Stimulated activated CD4-positive, alpha-beta T cell treated with anti-CD3 and anti-CD28 coated beads, Interleukin-4, amount 100 ng/mL, for 4 hours (primary cell): ENCODE measurements around the gene VSTM5.
"Not testable (repeated sequence)": the region's sequence is repeated elsewhere in the genome, so short reads cannot be mapped to it uniquely, and the experiment has no call there.

Experiments used
- DNase-seq, 2 experiments: peaks; one replicate each; pipeline ENCODE4 v3.0.0-alpha.2; 2020

The VSTM5 gene

DNA sequence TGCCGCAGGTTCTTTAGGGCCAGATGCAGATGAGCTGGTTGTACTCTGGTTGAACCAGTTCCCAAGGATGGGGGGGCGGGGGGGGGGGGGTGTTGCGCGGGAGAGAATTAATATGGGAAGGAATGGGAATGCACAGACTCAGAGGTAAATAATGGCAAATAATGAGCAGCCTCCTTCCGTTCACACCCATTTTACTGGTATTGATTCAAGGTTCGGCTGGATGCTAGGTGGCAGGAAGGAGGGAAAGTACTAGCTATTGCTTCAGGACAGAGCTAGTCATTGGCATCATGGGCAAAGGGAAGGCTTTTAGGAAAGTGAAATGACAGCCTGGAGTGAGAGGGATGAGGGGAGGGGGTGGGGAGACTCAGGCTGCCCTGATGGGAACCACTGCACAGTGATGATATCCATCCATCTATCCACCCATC, at the start of gene VSTM5:
Gene VSTM5 (minus strand): TSS at position 25 of the 425 bp plus-strand sequence. CDS start 116 bp downstream, outside the sequence.
- DNase-seq: no peak

DNA sequence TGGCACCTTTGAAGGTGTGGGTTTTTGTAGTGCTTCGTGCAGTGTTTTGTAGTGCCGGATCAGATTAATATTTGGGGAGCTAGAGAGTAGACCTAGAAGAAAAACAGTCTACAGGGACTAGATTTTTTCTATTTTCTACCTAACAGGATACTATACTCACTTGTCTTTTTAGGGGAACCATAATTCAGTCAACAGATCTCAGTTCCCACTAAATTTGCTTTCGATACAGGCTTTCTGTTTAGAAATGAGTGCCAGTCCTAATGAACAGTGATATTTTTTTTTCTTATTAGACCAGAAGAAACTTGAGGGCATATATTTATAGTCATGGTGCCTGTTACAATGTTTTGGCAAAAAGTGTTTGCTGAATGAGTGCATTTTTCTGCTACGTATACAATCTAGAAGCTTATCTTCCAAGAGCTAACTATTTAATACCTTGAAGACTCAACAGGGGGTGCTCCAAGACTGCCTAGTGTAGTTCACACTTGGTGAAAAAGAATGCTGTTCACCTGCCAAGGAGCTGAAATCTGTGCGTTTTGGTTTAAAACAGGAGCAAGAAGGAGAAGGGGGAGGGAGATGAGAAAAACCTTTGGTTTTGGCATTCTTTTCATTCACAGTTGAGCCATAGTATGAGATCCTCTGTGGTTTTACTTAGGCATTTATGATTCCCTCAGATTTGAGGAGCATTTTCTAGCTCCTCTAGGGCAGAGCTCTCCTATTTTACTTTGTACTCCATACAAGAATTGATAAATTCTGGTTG, 44.9 kb upstream of the VSTM5 start:
- DNase-seq: no peak

DNA sequence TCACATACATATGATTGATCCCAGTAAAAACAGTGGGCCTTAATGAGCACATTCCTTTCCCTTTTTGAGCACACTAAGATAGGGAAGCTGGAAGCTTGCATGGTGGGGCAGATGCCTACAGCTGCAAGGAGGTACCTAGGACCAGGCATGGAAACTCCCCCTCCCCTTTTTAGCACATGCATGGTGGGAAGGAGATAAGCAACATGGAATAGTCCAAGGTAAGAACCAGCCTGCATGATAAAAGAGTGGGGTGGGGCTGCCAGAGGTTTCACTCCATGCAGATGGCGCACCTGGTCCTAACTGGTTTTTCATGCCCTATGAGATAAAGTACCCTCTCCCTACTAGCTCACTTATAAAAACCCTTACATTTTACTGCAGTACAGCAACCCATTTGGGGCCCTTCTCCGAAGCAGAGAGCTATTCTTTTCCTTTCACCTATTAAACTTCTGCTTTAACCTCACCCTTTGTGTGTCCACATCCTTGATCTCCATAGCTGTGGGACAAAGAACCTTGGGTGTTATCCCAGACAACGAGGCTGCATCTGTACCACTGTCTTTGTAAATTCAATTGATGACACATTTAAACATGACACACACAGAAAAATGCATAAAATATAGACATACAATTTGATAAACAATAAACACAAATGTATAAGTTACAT, 40.1 kb upstream of the VSTM5 start:
- DNase-seq: no peak

- DNase-seq: no peak
These were observed 36.7 kb upstream of the VSTM5 start for GRCh38 chr11:93887111-93887510.

GRCh38 chr11:93879114-93879513, 28.7 kb upstream of the VSTM5 start:
- not testable (repeated sequence) for DNase-seq

- DNase-seq: no peak
These were observed 25.2 kb upstream of the VSTM5 start for GRCh38 chr11:93875637-93876036.

GRCh38 chr11:93871526-93871925, 21.1 kb upstream of the VSTM5 start:
- no peak for DNase-seq

DNA sequence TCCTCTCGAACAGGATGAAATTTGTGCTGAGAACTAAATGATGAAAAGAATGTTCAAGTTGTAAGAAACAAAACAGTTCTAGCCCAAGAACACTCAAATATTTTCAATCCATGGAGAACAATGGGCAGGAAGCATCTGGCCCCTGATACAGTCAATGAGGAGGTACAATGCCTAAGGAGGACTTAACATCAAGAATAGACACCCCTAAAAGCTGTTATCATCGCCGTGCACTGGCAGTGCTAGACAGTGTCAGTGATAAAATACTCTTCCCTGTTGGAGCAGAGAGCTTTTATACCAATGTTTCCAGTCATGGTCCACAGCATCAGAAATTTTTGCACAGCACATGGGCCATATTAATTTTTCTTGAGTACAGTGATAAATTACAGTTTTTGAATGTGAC, 20.2 kb upstream of the VSTM5 start:
- no peak for DNase-seq

- DNase-seq: no peak
These were observed 19.4 kb upstream of the VSTM5 start for GRCh38 chr11:93869830-93870229.

- not testable (repeated sequence) for DNase-seq
These were observed 18.0 kb upstream of the VSTM5 start for GRCh38 chr11:93868404-93868803.

DNA sequence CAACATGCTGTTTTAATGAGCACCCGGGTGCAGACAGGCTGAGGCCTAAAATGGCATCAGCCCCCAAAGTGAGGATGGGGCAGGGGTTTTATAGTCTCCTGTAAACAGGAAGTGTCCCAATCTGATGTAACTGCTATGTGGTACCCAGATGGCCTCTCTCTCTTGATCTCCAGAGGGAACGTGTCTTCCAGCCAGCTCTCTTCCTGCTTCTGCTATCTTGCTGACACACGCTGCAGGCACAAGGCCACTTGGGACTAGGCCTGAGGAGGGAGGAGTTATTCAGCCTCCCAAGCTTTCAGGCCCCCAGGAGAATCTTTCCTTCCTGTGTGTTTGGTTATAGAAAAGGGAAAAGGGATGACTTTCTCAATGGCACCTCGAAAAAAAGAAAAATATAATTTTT, 11.4 kb upstream of the VSTM5 start:
- DNase-seq: no peak

- DNase-seq: no peak
These were observed 7.8 kb upstream of the VSTM5 start for GRCh38 chr11:93858121-93858775.

DNA sequence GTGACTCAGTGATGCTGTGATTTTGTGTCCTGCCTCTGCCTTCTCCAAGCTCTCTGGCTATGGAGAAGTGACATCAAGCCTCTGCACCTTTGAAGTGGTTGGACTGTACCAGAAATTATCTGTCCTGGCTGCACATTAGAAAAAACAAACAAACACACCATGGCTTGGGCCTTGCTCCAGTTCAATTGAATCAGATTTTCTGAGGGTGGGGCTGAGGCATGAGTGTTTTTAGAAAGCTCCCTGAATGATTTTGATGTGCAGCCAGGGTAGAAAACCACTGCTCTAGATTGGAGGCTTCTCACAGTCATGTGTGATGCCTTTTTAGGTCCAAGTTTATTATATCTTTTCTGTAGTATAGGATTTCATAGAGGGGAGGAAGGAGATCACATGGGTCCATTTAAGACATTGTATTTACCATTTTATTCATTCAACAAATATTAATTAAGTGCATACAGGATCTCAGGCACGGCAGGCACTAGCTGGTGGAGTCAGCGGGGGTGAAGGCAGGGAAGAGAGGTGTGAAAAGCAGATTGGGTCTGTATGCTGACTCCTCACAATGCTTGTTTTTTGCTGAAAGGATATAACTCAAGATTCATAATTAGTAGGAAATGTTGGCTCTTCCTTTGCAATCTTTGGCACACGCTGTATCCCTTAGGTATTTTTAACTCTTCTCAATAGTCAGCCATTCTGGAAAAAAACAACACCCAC, 7.1 kb upstream of the VSTM5 start:
- no peak for DNase-seq

GRCh38 chr11:93852242-93852641, 1.8 kb upstream of the VSTM5 start:
- DNase-seq: no peak

DNA sequence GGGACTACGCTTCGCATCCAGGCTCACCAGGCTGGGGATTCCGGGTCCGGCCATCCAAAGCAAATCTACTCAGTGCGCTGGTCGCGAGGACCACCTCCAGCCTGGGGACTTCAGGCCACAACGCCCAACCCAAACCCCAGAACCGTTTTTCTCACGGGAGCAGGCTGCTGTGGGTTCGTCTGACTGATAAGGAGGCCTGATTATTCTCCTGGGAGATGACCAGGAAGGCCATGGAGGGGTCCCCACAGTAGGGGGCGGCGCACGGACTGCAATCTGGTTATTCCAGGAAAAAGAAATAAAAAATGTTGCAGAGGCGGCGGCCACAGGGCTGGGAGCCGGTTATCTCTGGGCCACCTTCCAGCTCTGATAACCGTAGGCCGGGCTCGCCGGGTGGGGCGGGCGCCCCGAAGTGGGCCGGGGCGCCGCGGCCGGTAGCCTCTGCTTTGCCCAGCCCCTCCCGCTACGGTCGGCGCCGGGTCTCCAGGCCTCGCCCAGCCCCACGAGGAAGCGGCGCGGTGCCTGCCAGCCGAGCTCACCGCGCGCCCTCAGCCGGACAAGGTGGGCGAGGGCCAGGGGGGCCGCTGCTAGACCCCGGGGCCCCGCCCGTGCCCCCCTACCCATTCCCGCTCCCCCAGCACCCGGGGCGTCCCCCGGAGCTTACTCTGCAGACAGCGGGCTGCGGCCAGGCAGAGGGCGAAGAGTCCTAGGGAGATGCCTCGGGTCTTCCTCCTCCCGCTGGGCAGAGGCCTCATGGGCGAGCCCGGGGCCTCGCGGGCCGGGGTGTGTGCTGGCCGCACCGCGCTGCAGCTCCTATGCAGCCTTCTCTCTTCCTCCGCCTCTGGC, 446 bp downstream of the VSTM5 start:
- DNase-seq: no peak

GRCh38 chr11:93849201-93849600, 1.2 kb downstream of the VSTM5 start:
- DNase-seq: no peak

- DNase-seq: no peak
These were observed 4.0 kb downstream of the VSTM5 start for GRCh38 chr11:93846411-93846810.

DNA sequence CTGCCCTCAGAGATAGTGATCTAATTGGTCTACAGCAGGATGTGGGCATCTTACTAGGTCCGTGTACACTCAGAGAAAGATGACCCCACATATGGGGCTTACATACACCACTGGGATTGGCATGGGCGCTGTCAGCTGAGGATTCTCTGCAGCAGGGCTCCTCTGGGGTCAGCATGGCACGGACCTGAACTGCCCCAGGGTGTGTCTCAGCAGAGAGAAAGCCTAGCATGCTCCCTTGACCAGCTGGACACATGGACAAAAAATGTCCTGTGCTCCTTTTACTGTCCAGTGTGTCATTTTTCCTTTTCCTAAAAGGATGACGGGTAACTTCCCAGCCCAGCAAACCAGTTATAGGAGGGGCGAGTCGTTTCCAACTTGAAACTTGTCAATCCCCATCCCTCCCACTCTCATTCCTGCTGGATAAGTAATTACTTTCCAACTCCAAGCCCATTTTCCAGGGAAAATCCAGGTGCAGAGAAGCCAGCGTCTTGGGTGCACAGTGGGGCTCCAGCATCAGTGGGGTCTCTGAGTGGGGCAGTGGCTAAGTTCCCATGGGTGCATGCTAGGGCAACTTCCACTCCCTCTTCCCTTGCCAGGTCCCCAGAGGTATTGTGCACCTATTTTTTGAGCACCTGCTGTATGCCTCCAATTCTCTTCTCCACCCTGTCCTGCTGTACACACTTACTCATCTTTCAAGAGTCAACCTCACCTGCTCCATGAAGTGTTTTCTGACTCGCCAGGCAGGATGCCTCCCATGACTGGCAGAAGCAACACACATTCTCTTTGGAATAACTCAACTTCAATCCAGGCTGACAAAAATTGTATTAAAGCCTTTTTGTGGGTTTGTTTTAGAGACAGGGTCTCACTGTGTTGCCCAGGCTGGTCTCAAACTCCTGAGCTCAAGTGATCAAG, 5.0 kb downstream of the VSTM5 start:
- no peak for DNase-seq

DNA sequence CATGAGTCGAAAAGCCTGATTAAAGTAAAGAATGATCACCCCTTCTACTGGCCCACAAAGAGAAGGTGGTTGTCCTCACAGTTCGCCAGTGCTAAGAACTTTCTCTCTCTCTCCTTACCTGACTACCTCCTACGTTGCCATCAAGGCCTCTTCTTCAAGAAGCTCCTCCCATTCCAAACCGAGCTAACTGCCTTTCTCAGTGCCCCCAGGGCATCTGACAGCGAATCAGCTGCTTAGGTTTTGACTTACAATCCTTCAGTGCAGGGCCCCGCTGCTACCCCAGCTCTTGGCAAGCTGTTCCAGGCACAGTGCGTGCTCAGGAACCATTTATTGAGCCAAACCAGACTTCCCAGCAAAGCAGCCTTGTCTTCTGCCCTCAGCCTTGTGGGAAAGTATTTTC, 5.8 kb downstream of the VSTM5 start:
- DNase-seq: no peak

DNA sequence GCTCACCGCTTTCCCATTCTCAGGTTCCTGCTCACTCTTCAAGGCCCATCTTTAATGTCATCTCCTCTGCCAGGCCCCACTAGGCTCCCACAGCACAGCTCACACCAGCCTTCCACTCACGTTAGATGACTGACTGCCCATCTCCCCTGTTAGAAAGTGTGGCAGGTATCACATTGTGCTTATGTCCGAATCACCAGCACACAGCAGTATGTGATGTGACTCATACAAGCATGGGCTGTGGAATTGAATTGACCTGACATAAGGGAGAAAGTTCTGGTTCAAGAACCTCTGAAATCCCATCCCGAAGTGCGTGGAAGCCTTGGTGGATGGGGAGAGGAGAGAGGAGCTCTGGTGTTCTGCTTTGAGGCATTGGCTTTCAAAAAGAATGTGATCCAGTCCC, 6.5 kb downstream of the VSTM5 start:
- no peak for DNase-seq

- DNase-seq: no peak
These were observed 8.0 kb downstream of the VSTM5 start for GRCh38 chr11:93842461-93842860.
